K562 (cell line): Measurements from ENCODE around the gene IGFALS. TPM values are rescaled to one million over a fixed set of nuclear protein-coding genes. Genes with fewer than 3 reads are reported as not detected.

Experiments used
- ATAC-seq: fragments of 200-7000 bp; cut with Tn5 transposase; 3 replicates; pipeline ENCODE4 v1.9.1; 2020; ENCODE audit warnings: moderate library complexity
- BruUV-seq: library from RNA; stranded (reverse); fragments of 400-500 nt; replicated peaks from 2 replicates; lab custom pipeline; 2021; lab: Mats Ljungman, UMichigan
- CTCF ChIA-PET: fragments of 300-600 bp; formaldehyde crosslinking; extraction: SDS; loops from one replicate; lab custom pipeline; 2021; ENCODE audit warnings: low intra/inter-chr PET ratio; lab: Yijun Ruan, JAX
- POLR2A ChIA-PET: fragments of 300-600, 350-650 bp; sonication (Branson Sonifier 250); formaldehyde crosslinking; extraction: SDS; loops from one replicate; lab custom pipeline; 2021; ENCODE audit warnings: antibody characterized with exemption, inconsistent platforms; lab: Yijun Ruan, JAX
- DNase-seq, 4 experiments: peaks; one replicate each; pipeline versions ENCODE4 v3.0.0 to v3.0.0-alpha.2; 2011 to 2018; ENCODE audit warnings: low spot score in 3 of 4, mixed read lengths in 3 of 4; ENCODE audit errors: extremely low read depth in 1 of 4
- FAIRE-seq: peaks from 2 replicates; lab custom pipeline; 2011; peaks lifted over from hg19 to GRCh38; lab: Jason Lieb, UNC
- H2AFZ ChIP-seq: 2 replicates; pipeline ENCODE4 v1.6.0; 2011; ENCODE audit warnings: low read depth, low read length, control low read depth, inconsistent platforms
- H3K27ac ChIP-seq: fragments of 200-600 bp; 3 replicates; pipeline ENCODE4 v1.8.0; 2011; ENCODE audit warnings: low read depth, mild to moderate bottlenecking, control low read depth, inconsistent platforms, low read length, moderate library complexity, mixed read lengths; ENCODE audit errors: extremely low read depth
- H3K27me3 ChIP-seq, 2 experiments: fragments of 300-600 bp in 1 of 2; 2 replicates in 1 of 2; 3 replicates in 1 of 2; pipeline versions ENCODE4 v1.6.0 to v1.8.0; 2011; ENCODE audit warnings: inconsistent platforms in 2 of 2, low read length in 2 of 2, mild to moderate bottlenecking in 1 of 2, mixed read lengths in 1 of 2, moderate library complexity in 1 of 2; ENCODE audit not compliant: control insufficient read depth in 2 of 2, insufficient read depth in 2 of 2
- H3K36me3 ChIP-seq: fragments of 300-600 bp; 3 replicates; pipeline ENCODE4 v1.8.0; 2011; ENCODE audit warnings: mild to moderate bottlenecking, low read length, inconsistent platforms; ENCODE audit not compliant: control insufficient read depth, insufficient read depth
- H3K4me1 ChIP-seq, 2 experiments: fragments of 200-600 bp in 1 of 2; replicated peaks in 1 of 2; 2 replicates in 1 of 2; 3 replicates in 1 of 2; pipeline versions ENCODE4 v1.5.1 to v1.8.0; 2011; ENCODE audit warnings: inconsistent platforms in 2 of 2, low read length in 2 of 2, mild to moderate bottlenecking in 1 of 2, mixed read lengths in 1 of 2, moderate library complexity in 1 of 2; ENCODE audit not compliant: control insufficient read depth in 2 of 2, insufficient read depth in 2 of 2
- H3K4me2 ChIP-seq: 2 replicates; pipeline ENCODE4 v1.6.1; 2011; ENCODE audit warnings: low read length, control low read depth, inconsistent platforms, mixed read lengths; ENCODE audit not compliant: insufficient read depth
- H3K4me3 ChIP-seq: fragments of 200-600 bp; sonication (generic), shearing (Covaris generic); 2 replicates; pipeline ENCODE4 v1.5.1; 2016; ENCODE audit warnings: control low read depth, inconsistent platforms
- H3K79me2 ChIP-seq: fragments of 200-600 bp; 3 replicates; pipeline ENCODE4 v1.8.0; 2011; ENCODE audit warnings: low read length, inconsistent platforms; ENCODE audit not compliant: control insufficient read depth, insufficient read depth
- H3K9ac ChIP-seq, 2 experiments: 2 replicates each; pipeline versions ENCODE4 v1.6.0 to v1.6.1; 2011; ENCODE audit warnings: low read depth in 2 of 2, low read length in 2 of 2, control low read depth in 1 of 2, inconsistent platforms in 1 of 2, mild to moderate bottlenecking in 1 of 2, mixed read lengths in 1 of 2; ENCODE audit not compliant: insufficient read depth in 1 of 2
- H3K9me1 ChIP-seq: one replicate; pipeline ENCODE4 v1.6.0; 2011; ENCODE audit warnings: inconsistent platforms, mild to moderate bottlenecking, low read length, moderate library complexity; ENCODE audit not compliant: control insufficient read depth, insufficient read depth
- H3K9me3 ChIP-seq: replicated peaks from 2 replicates; pipeline ENCODE4 v1.5.1; 2011; ENCODE audit warnings: low read depth, low read length, inconsistent platforms; ENCODE audit not compliant: control insufficient read depth, insufficient read depth
- H4K20me1 ChIP-seq: replicated peaks from 2 replicates; pipeline ENCODE4 v1.6.1; 2011; ENCODE audit warnings: low read length, inconsistent platforms, mixed read lengths; ENCODE audit not compliant: control insufficient read depth, insufficient read depth
- CBFA2T2 ChIP-seq: fragments of 450-650 bp; conservative IDR thresholded peaks from 2 replicates; pipeline ENCODE4 v1.6.1; 2017; ENCODE audit warnings: mild to moderate bottlenecking
- CBFA2T3 ChIP-seq: fragments of 450-650 bp; IDR thresholded peaks from 2 replicates; pipeline ENCODE4 v1.6.1; 2017
- HDAC1 ChIP-seq, 2 experiments: fragments of 450-650 bp; IDR thresholded peaks; 2 replicates each; pipeline ENCODE4 v1.6.1; 2016 to 2017; ENCODE audit warnings: inconsistent platforms in 1 of 2, mild to moderate bottlenecking in 1 of 2, moderate library complexity in 1 of 2
- RBFOX2 ChIP-seq: fragments of 200-400 bp; formaldehyde crosslinking; IDR thresholded peaks from 2 replicates; pipeline ENCODE4 v1.6.1; 2017; ENCODE audit warnings: low read depth, mild to moderate bottlenecking, low read length, moderate library complexity
- STAG1 ChIP-seq: sonication (generic); formaldehyde crosslinking; IDR thresholded peaks from 2 replicates; pipeline ENCODE4 v1.5.0; 2020; ENCODE audit warnings: missing genetic modification reagents, borderline replicate concordance
- WGBS: fragments of 100-300 bp; shearing (Covaris generic); methylation state at CpG from one replicate; pipeline ENCODE4 v1.1.6; 2016; ENCODE audit warnings: low coverage, mixed read lengths; ENCODE audit not compliant: insufficient coverage; ENCODE audit errors: missing lambda C conversion rate; 5-methylcytosine and 5-hydroxymethylcytosine counted together
- in situ Hi-C: fragments of 300-500 bp; cut with MboI; formaldehyde crosslinking; loops from 4 replicates; pipeline ENCODE4 v1.15.0; 2018; ENCODE audit warnings: inconsistent platforms, mixed read lengths
- intact Hi-C: fragments of 100-400 bp; cut with micrococcal nuclease; formaldehyde crosslinking; loops from 2 replicates; pipeline ENCODE4 v1.14.2; 2022
- polyA plus RNA-seq, 8 experiments: library from polyadenylated mRNA; depleted of rRNA in 4 of 8; stranded (reverse) in 5 of 8; unstranded in 3 of 8; fragments of >200 nt; fragmentation: Nextera tagmentation in 2 of 8; fragmentation: Illumina TruSeq in 1 of 8; extraction: Ambion mirVana in 2 of 8; extraction: Trizol in 1 of 8; gene quantifications; 2 replicates each; pipeline versions ENCODE4 v1.2.1 to v1.2.3, GENCODE V29; 2011 to 2014; ENCODE audit warnings: inconsistent platforms in 1 of 8, missing spikeins in 1 of 8
- total RNA-seq, 7 experiments: library from RNA; depleted of rRNA in 6 of 7; stranded (reverse); fragments of >200 nt in 6 of 7; fragmentation: Illumina TruSeq in 2 of 7; extraction: Trizol in 2 of 7; gene quantifications; 2 replicates each; pipeline versions ENCODE4 v1.2.1 to v1.2.3, GENCODE V29; 2011 to 2021; ENCODE audit warnings: low replicate concordance in 1 of 7
- TF ChIP-seq, protein P1 (sequence below): fragments of 250-450 bp; sonication (Bioruptor Pico); IDR thresholded peaks from 2 replicates; pipeline ENCODE4 v1.5.1; 2021; ENCODE audit warnings: mild to moderate bottlenecking
- TF ChIP-seq, protein P2 (sequence below): fragments of 450-650 bp; IDR thresholded peaks from 2 replicates; pipeline ENCODE4 v1.6.1; 2017; ENCODE audit warnings: antibody characterized with exemption, mild to moderate bottlenecking
- TF ChIP-seq, protein P3 (sequence below), 2 experiments: fragments of 450-650 bp; conservative IDR thresholded peaks; 2 replicates each; pipeline ENCODE4 v1.6.1; 2017; ENCODE audit warnings: mild to moderate bottlenecking in 2 of 2, moderate library complexity in 2 of 2

Gene IGFALS
- total and polyA plus RNA-seq, 9 of the 15 experiments (the other 6 are each of a cell fraction or from before 2014, with no cell fraction given) = not detected

DNA sequence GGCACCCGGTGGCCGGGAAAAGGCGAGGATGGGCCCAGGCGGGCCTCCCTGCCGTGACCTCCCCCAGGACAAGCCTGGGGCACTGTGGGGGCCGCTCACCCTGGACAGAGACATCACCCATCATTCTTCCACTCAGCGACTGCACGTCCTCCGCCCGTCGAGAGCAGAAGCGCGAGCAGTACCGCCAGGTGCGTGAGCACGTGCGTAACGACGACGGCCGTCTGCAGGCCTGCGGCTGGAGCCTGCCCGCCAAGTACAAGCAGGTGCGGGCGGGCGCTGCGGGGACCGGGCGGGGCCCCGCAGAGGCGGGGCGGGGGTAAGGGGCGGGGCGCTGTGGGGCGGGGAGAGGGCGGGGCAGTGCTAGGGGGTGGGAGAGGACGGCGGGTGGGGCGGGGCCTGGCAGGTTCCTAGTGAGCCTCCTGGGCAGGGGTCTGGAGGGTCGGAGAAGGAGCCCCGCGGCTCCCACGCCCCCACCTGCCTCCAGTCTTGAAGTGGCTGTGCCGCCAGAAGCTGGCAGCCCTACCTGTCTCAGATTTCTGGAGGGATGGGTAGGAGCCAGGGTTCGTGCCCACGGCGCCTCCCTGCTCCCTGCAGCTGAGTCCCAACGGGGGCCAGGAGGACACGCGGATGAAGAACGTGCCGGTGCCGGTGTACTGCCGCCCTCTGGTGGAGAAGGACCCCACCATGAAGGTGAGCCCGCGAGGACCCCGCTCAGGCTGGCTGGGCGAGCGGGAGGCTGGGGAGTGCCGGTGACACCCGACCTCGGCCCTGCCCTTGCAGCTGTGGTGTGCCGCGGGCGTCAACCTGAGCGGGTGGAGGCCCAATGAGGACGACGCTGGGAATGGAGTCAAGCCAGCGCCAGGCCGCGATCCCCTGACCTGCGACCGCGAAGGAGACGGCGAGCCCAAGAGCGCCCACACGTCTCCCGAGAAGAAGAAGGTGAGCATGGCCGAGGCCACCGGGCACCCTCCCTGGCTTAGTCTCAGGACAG lies 29.7 kb downstream of the IGFALS start:
- DNase-seq = peak; percentile 69 to 98 (median 96)
- FAIRE-seq = no peak
- Histone ChIP-seq H3K27me3 (no peaks in the 10 kb centered on the region), H4K20me1 (no peaks in the 10 kb centered on the region), H3K36me3 (peaks cover 77% of the 10 kb centered on the region; the same call in 2 of the 3 replicates), H3K9me3 (no peaks in the 10 kb centered on the region), H3K9me1 (no peaks in the 10 kb centered on the region), H3K4me1 (peaks cover 9 to 85% of the 10 kb centered on the region in 2 experiments; a peak in 4 of 5 replicates), H3K27ac (peak overlapping the region; percentile 35; the same call in 1 of the 3 replicates), H3K9ac (peak overlapping the region; percentile 34 to 79), H3K79me2 (no peaks in the 10 kb centered on the region; the same call in 2 of the 3 replicates), H2AFZ (0 out of 2 replicates have a peak overlapping the region, but pooled peaks have one; percentile 55), H3K4me3 (no peak overlapping the region), H3K4me2 (no peak overlapping the region; the same call in 1 of the 2 replicates)
- peak; percentile 91 for ATAC-seq
- ChIA-PET CTCF (no interaction called here), POLR2A (interaction anchor here (1.6 kb wide), 1 partner anchor 9 kb away, joined by 9 read pairs; the partner anchor contains the start of genes EME2 and MRPS34)
- no TSS peak for BruUV-seq
- 41% methylated on average over 40 of the region's 81 CpGs for WGBS
- intact Hi-C loops = no loop called here
- in situ Hi-C loops = loop anchor here (5.0 kb wide), 1 partner anchor 52 kb away; no protein-coding TSS in a partner anchor
- TF ChIP-seq, protein P1, sequence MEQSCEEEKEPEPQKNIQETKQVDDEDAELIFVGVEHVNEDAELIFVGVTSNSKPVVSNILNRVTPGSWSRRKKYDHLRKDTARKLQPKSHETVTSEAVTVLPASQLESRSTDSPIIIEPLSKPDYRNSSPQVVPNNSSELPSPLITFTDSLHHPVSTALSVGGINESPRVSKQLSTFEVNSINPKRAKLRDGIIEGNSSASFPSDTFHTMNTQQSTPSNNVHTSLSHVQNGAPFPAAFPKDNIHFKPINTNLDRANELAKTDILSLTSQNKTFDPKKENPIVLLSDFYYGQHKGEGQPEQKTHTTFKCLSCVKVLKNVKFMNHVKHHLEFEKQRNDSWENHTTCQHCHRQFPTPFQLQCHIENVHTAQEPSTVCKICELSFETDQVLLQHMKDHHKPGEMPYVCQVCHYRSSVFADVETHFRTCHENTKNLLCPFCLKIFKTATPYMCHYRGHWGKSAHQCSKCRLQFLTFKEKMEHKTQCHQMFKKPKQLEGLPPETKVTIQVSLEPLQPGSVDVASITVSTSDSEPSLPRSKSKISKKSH (CRISPR knock-in tag) = no peak
- TF ChIP-seq, protein P2, sequence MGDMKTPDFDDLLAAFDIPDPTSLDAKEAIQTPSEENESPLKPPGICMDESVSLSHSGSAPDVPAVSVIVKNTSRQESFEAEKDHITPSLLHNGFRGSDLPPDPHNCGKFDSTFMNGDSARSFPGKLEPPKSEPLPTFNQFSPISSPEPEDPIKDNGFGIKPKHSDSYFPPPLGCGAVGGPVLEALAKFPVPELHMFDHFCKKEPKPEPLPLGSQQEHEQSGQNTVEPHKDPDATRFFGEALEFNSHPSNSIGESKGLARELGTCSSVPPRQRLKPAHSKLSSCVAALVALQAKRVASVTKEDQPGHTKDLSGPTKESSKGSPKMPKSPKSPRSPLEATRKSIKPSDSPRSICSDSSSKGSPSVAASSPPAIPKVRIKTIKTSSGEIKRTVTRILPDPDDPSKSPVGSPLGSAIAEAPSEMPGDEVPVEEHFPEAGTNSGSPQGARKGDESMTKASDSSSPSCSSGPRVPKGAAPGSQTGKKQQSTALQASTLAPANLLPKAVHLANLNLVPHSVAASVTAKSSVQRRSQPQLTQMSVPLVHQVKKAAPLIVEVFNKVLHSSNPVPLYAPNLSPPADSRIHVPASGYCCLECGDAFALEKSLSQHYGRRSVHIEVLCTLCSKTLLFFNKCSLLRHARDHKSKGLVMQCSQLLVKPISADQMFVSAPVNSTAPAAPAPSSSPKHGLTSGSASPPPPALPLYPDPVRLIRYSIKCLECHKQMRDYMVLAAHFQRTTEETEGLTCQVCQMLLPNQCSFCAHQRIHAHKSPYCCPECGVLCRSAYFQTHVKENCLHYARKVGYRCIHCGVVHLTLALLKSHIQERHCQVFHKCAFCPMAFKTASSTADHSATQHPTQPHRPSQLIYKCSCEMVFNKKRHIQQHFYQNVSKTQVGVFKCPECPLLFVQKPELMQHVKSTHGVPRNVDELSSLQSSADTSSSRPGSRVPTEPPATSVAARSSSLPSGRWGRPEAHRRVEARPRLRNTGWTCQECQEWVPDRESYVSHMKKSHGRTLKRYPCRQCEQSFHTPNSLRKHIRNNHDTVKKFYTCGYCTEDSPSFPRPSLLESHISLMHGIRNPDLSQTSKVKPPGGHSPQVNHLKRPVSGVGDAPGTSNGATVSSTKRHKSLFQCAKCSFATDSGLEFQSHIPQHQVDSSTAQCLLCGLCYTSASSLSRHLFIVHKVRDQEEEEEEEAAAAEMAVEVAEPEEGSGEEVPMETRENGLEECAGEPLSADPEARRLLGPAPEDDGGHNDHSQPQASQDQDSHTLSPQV = peak; percentile 71
- TF ChIP-seq STAG1 (peak; percentile 40; the same call in 1 of the 2 replicates), CBFA2T3 (peak; percentile 28; the same call in 1 of the 2 replicates), HDAC1 (IDR thresholded peaks at IDR 0.05) (0 out of 4 replicates have a peak, but pooled peaks of 1 of the 2 experiments have one; percentile 20), RBFOX2 (peak; percentile 29; the same call in 1 of the 2 replicates), CBFA2T2 (0 out of 2 replicates have a peak, but pooled peaks have one; percentile 10)
- TF ChIP-seq, protein P3, sequence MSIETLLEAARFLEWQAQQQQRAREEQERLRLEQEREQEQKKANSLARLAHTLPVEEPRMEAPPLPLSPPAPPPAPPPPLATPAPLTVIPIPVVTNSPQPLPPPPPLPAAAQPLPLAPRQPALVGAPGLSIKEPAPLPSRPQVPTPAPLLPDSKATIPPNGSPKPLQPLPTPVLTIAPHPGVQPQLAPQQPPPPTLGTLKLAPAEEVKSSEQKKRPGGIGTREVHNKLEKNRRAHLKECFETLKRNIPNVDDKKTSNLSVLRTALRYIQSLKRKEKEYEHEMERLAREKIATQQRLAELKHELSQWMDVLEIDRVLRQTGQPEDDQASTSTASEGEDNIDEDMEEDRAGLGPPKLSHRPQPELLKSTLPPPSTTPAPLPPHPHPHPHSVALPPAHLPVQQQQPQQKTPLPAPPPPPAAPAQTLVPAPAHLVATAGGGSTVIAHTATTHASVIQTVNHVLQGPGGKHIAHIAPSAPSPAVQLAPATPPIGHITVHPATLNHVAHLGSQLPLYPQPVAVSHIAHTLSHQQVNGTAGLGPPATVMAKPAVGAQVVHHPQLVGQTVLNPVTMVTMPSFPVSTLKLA (conservative IDR thresholded peaks at IDR 0.05) = 0 out of 4 replicates have a peak, but pooled peaks of 1 of the 2 experiments have one; percentile 27
